IPS DF 6.9 (cell line): Measurements from ENCODE around the gene CDK5RAP2.

Experiments
- DNase-seq: peaks from one replicate; pipeline ENCODE4 v3.0.0-alpha.2; 2013; ENCODE audit warnings: low read depth, low spot score
- H3K27ac ChIP-seq: one replicate; pipeline ENCODE4 v1.5.1; 2013; ENCODE audit warnings: low read length, control low read depth
- H3K27me3 ChIP-seq: 2 replicates; pipeline ENCODE4 v1.6.1; 2013; ENCODE audit warnings: mild to moderate bottlenecking, low read length; ENCODE audit not compliant: control insufficient read depth, insufficient read depth
- H3K36me3 ChIP-seq: 2 replicates; pipeline ENCODE4 v1.6.1; 2013; ENCODE audit warnings: low read length; ENCODE audit not compliant: control insufficient read depth, insufficient read depth
- H3K4me1 ChIP-seq: 2 replicates; pipeline ENCODE4 v1.6.1; 2013; ENCODE audit warnings: low read length; ENCODE audit not compliant: control insufficient read depth, insufficient read depth
- H3K4me3 ChIP-seq: 2 replicates; pipeline ENCODE4 v1.5.1; 2013; ENCODE audit warnings: mild to moderate bottlenecking, low read length
- H3K9me3 ChIP-seq: 2 replicates; pipeline ENCODE4 v1.6.1; 2013; ENCODE audit warnings: low read length, inconsistent platforms; ENCODE audit not compliant: control insufficient read depth, insufficient read depth
- WGBS: extraction: QIAGEN DNeasy Blood & Tissue Kit; methylation state at CpG from one replicate; pipeline ENCODE4 v1.1.7; 2013; ENCODE audit warnings: mixed read lengths, missing lambda C conversion rate; ENCODE audit not compliant: insufficient read length, insufficient coverage; 5-methylcytosine and 5-hydroxymethylcytosine counted together

CDK5RAP2 gene

GRCh38 chr9:120616966-120617935 lies 37.3 kb upstream of the CDK5RAP2 start:
- Histone ChIP-seq H3K9me3 (no peaks in the 10 kb centered on the region), H3K4me1 (no peaks in the 10 kb centered on the region), H3K4me3 (no peak overlapping the region), H3K36me3 (no peaks in the 10 kb centered on the region), H3K27me3 (no peaks in the 10 kb centered on the region), H3K27ac (no peak overlapping the region)
- DNase-seq, result no peak

GRCh38 chr9:120612218-120612617 lies 32.3 kb upstream of the CDK5RAP2 start:
- Histone ChIP-seq H3K27ac (no peak overlapping the region), H3K36me3 (no peaks in the 10 kb centered on the region), H3K4me3 (no peak overlapping the region), H3K4me1 (no peaks in the 10 kb centered on the region), H3K27me3 (no peaks in the 10 kb centered on the region), H3K9me3 (no peaks in the 10 kb centered on the region)
- DNase-seq, result no peak
- WGBS, result no CpG with 5 or more reads among the region's 1 CpG

GRCh38 chr9:120611690-120612068 lies 31.7 kb upstream of the CDK5RAP2 start:
- Histone ChIP-seq H3K27ac (no peak overlapping the region), H3K9me3 (no peaks in the 10 kb centered on the region), H3K4me3 (no peak overlapping the region), H3K27me3 (no peaks in the 10 kb centered on the region), H3K36me3 (no peaks in the 10 kb centered on the region), H3K4me1 (no peaks in the 10 kb centered on the region)
- WGBS, result no CpG with 5 or more reads among the region's 1 CpG
- no peak for DNase-seq

- H3K4me3 ChIP-seq, result no peak overlapping the region
- DNase-seq, result no peak
- no peak overlapping the region for H3K27ac ChIP-seq
- no peaks in the 10 kb centered on the region for H3K4me1 ChIP-seq
- H3K36me3 ChIP-seq, result no peaks in the 10 kb centered on the region
- no peaks in the 10 kb centered on the region for H3K9me3 ChIP-seq
- H3K27me3 ChIP-seq, result no peaks in the 10 kb centered on the region
These were observed 31.2 kb upstream of the CDK5RAP2 start for GRCh38 chr9:120610975-120611689.

- Histone ChIP-seq H3K36me3 (no peaks in the 10 kb centered on the region), H3K27me3 (no peaks in the 10 kb centered on the region), H3K27ac (no peak overlapping the region), H3K9me3 (no peaks in the 10 kb centered on the region), H3K4me3 (no peak overlapping the region), H3K4me1 (no peaks in the 10 kb centered on the region)
- no peak for DNase-seq
- WGBS, result no CpG with 5 or more reads among the region's 2 CpGs
These were observed 29.7 kb upstream of the CDK5RAP2 start for GRCh38 chr9:120609636-120610035.

GRCh38 chr9:120608421-120608820 lies 28.5 kb upstream of the CDK5RAP2 start:
- Histone ChIP-seq H3K4me1 (no peaks in the 10 kb centered on the region), H3K36me3 (no peaks in the 10 kb centered on the region), H3K27me3 (no peaks in the 10 kb centered on the region), H3K9me3 (no peaks in the 10 kb centered on the region), H3K4me3 (no peak overlapping the region), H3K27ac (no peak overlapping the region)
- no peak for DNase-seq

GRCh38 chr9:120603591-120603990 lies 23.6 kb upstream of the CDK5RAP2 start:
- Histone ChIP-seq H3K27ac (no peak overlapping the region), H3K9me3 (no peaks in the 10 kb centered on the region), H3K4me3 (no peak overlapping the region), H3K4me1 (no peaks in the 10 kb centered on the region), H3K36me3 (no peaks in the 10 kb centered on the region), H3K27me3 (no peaks in the 10 kb centered on the region)
- no peak for DNase-seq
- WGBS, result no CpG with 5 or more reads among the region's 1 CpG

GRCh38 chr9:120603010-120603409 lies 23.0 kb upstream of the CDK5RAP2 start:
- no peak overlapping the region for H3K27ac ChIP-seq
- H3K27me3 ChIP-seq, result no peaks in the 10 kb centered on the region
- no peak overlapping the region for H3K4me3 ChIP-seq
- H3K4me1 ChIP-seq, result no peaks in the 10 kb centered on the region
- DNase-seq, result no peak
- WGBS, result no CpG with 5 or more reads among the region's 1 CpG
- no peaks in the 10 kb centered on the region for H3K36me3 ChIP-seq
- no peaks in the 10 kb centered on the region for H3K9me3 ChIP-seq

- H3K4me1 ChIP-seq, result no peaks in the 10 kb centered on the region
- H3K36me3 ChIP-seq, result no peaks in the 10 kb centered on the region
- no peaks in the 10 kb centered on the region for H3K27me3 ChIP-seq
- DNase-seq, result no peak
- no peak overlapping the region for H3K27ac ChIP-seq
- no CpG with 5 or more reads among the region's 2 CpGs for WGBS
- no peaks in the 10 kb centered on the region for H3K9me3 ChIP-seq
- no peak overlapping the region for H3K4me3 ChIP-seq
These were observed 13.9 kb upstream of the CDK5RAP2 start for GRCh38 chr9:120593955-120594277.

- no CpG with 5 or more reads among the region's 5 CpGs for WGBS
- Histone ChIP-seq H3K4me1 (no peaks in the 10 kb centered on the region), H3K27ac (no peak overlapping the region)
These were observed 13.4 kb upstream of the CDK5RAP2 start for GRCh38 chr9:120593250-120593954.

More at GRCh38 chr9:120593250-120593954, 13.4 kb upstream of the CDK5RAP2 start:
- H3K36me3 ChIP-seq, result no peaks in the 10 kb centered on the region
- no peak overlapping the region for H3K4me3 ChIP-seq
- no peaks in the 10 kb centered on the region for H3K9me3 ChIP-seq
- H3K27me3 ChIP-seq, result no peaks in the 10 kb centered on the region
- no peak for DNase-seq
